Epithelial cell of umbilical artery (primary cell): Measurements from ENCODE around the gene DDX55. TPM values are rescaled to one million over a fixed set of nuclear protein-coding genes. Genes with fewer than 3 reads are reported as not detected.

Experiments used
- total RNA-seq: library from RNA; depleted of rRNA; stranded (reverse); fragments of >200 nt; gene quantifications from 2 replicates; pipeline ENCODE4 v1.2.3, GENCODE V29; 2014

Gene DDX55, protein sequence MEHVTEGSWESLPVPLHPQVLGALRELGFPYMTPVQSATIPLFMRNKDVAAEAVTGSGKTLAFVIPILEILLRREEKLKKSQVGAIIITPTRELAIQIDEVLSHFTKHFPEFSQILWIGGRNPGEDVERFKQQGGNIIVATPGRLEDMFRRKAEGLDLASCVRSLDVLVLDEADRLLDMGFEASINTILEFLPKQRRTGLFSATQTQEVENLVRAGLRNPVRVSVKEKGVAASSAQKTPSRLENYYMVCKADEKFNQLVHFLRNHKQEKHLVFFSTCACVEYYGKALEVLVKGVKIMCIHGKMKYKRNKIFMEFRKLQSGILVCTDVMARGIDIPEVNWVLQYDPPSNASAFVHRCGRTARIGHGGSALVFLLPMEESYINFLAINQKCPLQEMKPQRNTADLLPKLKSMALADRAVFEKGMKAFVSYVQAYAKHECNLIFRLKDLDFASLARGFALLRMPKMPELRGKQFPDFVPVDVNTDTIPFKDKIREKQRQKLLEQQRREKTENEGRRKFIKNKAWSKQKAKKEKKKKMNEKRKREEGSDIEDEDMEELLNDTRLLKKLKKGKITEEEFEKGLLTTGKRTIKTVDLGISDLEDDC
- total RNA-seq, result 15.9 and 19.0 TPM in 2 replicates

DNA sequence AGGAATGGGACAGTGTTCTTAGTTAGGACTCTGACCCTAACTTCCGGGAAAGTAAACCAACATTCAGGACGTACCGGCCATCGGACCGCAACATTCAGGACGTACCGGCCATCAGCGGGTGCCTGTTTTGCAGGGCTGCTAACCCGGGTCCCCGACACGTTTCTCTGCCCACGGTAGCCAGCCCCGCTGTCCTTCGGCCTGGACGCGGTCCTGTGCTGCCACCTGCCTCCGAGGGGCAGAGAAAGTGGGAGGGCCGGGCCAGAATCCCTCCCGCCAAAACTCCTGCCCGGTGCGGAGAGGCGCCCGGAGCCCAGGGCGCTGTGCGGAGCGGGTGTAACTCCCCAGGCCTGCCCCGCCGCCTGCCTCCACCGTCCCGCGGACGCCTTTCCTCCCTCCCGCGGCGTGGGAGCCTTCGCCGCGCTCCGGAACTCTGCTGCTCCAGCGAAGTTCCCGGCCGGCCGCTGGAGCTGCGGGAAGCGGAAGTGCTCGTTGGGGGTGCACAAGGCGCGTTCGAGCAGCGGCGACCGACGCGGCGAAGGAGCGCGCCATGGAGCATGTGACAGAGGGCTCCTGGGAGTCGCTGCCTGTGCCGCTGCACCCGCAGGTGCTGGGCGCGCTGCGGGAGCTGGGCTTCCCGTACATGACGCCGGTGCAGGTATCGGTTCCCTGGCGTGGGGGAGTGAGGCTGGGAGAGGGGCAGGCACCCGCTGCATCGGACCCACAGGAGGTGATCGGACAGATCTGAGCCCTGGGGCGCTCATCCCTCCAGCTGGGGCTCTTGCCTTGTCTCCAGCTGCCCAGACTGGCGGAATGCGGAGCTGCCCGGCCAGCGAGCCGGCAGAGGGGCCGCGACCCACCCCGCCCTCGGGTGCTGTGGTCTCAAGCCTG, at the start of gene DDX55:
TSS of gene DDX55 (plus strand) at position 498 of the 888 bp plus-strand sequence. CDS start at position 548, 50 bp downstream.

DNA sequence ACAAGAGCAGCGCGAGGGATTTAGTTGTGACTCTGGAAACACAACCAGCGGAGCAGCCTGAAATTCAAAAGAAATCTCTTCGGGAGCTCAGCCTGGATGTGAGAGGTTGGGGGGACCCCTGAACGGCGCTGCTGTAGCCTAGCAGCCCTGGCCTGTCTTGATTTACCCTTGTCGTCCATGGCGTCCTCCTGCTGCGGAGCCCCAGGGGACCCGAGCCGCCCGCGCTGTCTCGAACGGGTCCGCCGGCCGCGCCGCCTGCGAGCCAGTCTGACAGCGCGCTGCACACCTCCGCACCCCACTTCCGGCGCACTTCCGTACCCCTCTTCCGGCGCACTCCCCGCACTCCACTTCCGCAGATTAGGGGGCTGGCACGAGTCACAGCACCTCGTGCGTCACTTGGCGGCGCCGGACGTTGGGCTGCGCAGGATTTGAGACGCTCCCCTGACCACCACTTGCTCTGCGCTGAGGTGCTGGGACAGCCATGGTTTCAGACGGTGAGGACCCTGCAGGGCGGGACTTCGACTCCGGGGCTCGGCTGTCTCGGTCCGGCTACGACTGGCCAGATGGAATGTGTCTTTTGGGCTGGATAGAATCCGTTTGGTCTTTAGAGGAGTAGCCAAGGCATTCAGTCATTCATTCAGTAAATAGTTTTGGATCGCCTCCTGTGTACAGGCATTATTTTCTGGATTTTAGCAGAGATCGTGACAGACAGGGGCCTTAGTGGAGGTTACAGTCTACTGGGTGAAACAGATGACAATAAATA, 31.7 kb downstream of the DDX55 start, which contains the start of the genes EIF2B1 and GTF2H3:
TSS of gene EIF2B1 (minus strand) at position 308 of the 763 bp plus-strand sequence. CDS start at position 179, 129 bp downstream.
TSS of gene GTF2H3 (plus strand) at position 451 of the 763 bp plus-strand sequence. CDS start at position 482, 31 bp downstream.

Other genes with a start within 250 kb of the DDX55 start
- 23.4 and 27.8 TPM in 2 replicates for gene SBNO1, start 237.3 kb upstream of the DDX55 start, total RNA-seq
- 35.4 and 38.6 TPM in 2 replicates for gene KMT5A, start 218.0 kb upstream of the DDX55 start, total RNA-seq
- 5.8 and 7.1 TPM in 2 replicates for gene RILPL2, start 165.4 kb upstream of the DDX55 start, total RNA-seq
- 12.0 and 13.7 TPM in 2 replicates for gene SNRNP35, start 144.0 kb upstream of the DDX55 start, total RNA-seq
- 5.2 and 6.5 TPM in 2 replicates for gene RILPL1, start 68.4 kb upstream of the DDX55 start, total RNA-seq
- gene TMED2, start 17.5 kb upstream of the DDX55 start, total RNA-seq, result 455 and 546 TPM in 2 replicates
- 46.8 and 63.1 TPM in 2 replicates for gene EIF2B1, start 31.6 kb downstream of the DDX55 start, total RNA-seq
- 65.9 and 73.6 TPM in 2 replicates for gene GTF2H3, start 31.7 kb downstream of the DDX55 start, total RNA-seq
- gene TCTN2, start 69.0 kb downstream of the DDX55 start, total RNA-seq, result 4.6 and 8.1 TPM in 2 replicates
- 20.1 and 27.8 TPM in 2 replicates for gene ATP6V0A2, start 110.3 kb downstream of the DDX55 start, total RNA-seq
- gene DNAH10, start 160.2 kb downstream of the DDX55 start, total RNA-seq, result under 0.01 and 0.15 TPM in 2 replicates